Lung (tissue), 12 donors: ENCODE measurements around the gene B3GALT4. TPM values are rescaled to one million over a fixed set of nuclear protein-coding genes. Genes with fewer than 3 reads are reported as not detected.

Experiments
- ATAC-seq: fragments of 200-7000 bp; cut with Tn5 transposase; one replicate; pipeline ENCODE4 v1.9.1; 2020; ENCODE audit warnings: moderate number of reproducible peaks; ENCODE audit not compliant: insufficient read depth, low FRiP score
- DNase-seq, 3 donors: peaks; one replicate each; pipeline ENCODE4 v3.0.0-alpha.2; 2013 to 2017
- H3K27ac ChIP-seq, 2 donors: one replicate each; pipeline ENCODE4 v1.5.1; 2013; ENCODE audit warnings: mild to moderate bottlenecking in 2 of 2, moderate library complexity in 2 of 2, control low read depth in 1 of 2, inconsistent platforms in 1 of 2, low read depth in 1 of 2, low read length in 1 of 2
- H3K27me3 ChIP-seq, 3 donors: one replicate each; pipeline ENCODE4 v1.5.1; 2013; ENCODE audit warnings: low read length in 2 of 3; ENCODE audit not compliant: control insufficient read depth in 3 of 3, insufficient read depth in 3 of 3
- H3K36me3 ChIP-seq, 4 donors: one replicate each; pipeline ENCODE4 v1.5.1; 2013; ENCODE audit warnings: low read length in 4 of 4, mild to moderate bottlenecking in 1 of 4, moderate library complexity in 1 of 4; ENCODE audit not compliant: control insufficient read depth in 4 of 4, insufficient read depth in 4 of 4
- H3K4me1 ChIP-seq, 5 donors: one replicate each; pipeline ENCODE4 v1.5.1; 2013; ENCODE audit warnings: low read length in 5 of 5, mild to moderate bottlenecking in 2 of 5, moderate library complexity in 1 of 5; ENCODE audit not compliant: control insufficient read depth in 5 of 5, insufficient read depth in 5 of 5
- H3K4me3 ChIP-seq: one replicate; pipeline ENCODE4 v1.5.1; 2013; ENCODE audit warnings: mild to moderate bottlenecking, control low read depth, moderate library complexity
- H3K9ac ChIP-seq, 2 donors: one replicate each; pipeline ENCODE4 v1.5.1; 2013; ENCODE audit warnings: low read length in 2 of 2, control low read depth in 1 of 2; ENCODE audit not compliant: insufficient read depth in 1 of 2
- H3K9me3 ChIP-seq, 4 donors: one replicate each; pipeline ENCODE4 v1.5.1; 2013; ENCODE audit warnings: low read length in 3 of 4, mild to moderate bottlenecking in 1 of 4, moderate library complexity in 1 of 4; ENCODE audit not compliant: control insufficient read depth in 4 of 4, insufficient read depth in 3 of 4
- CTCF ChIP-seq: IDR thresholded peaks from 2 replicates; pipeline ENCODE4 v1.5.1; 2012; ENCODE audit warnings: mild to moderate bottlenecking; ENCODE audit errors: control extremely low read depth, extremely low read depth
- WGBS, 2 donors: extraction: QIAGEN DNeasy Blood & Tissue Kit; methylation state at CpG; one replicate each; pipeline ENCODE4 v1.1.7; 2013; 5-methylcytosine and 5-hydroxymethylcytosine counted together
- polyA plus RNA-seq, 2 donors: library from polyadenylated mRNA; stranded (reverse); fragments of 200-250 nt; gene quantifications; one replicate each; pipeline ENCODE4 v1.2.1, GENCODE V29; 2013
- total RNA-seq, 2 donors: library from RNA; depleted of rRNA in 1 of 2; stranded (reverse); fragments of >200 nt in 1 of 2; gene quantifications; one replicate each; pipeline ENCODE4 v1.2.1, GENCODE V29; 2014 to 2021
- donor health status: control.
- donor health status: control.
- donor health status: Bipolar disorder and iron deficiency.
- donor health status: healthy.
- donor health status: DM: yes; HTN: yes; CAD: no.

Gene B3GALT4
- total and polyA plus RNA-seq, 4 donors = 6.8 to 19.0 (median 14.0) TPM

- H3K27me3 ChIP-seq = no peaks in the 10 kb centered on the region
- peak overlapping the region; percentile 43 for H3K4me3 ChIP-seq
- H3K9me3 ChIP-seq = no peaks in the 10 kb centered on the region
- ATAC-seq (peak; percentile 80), DNase-seq (peak; percentile 92 to 95 (median 94))
- TF ChIP-seq CTCF = peak; percentile 64
- peaks cover 0 to 29% (median 18%) of the 10 kb centered on the region in 4 donors for H3K36me3 ChIP-seq
- H3K27ac ChIP-seq = peak overlapping the region; percentile 96 to 98
- WGBS, 2 donors = 0% methylated on average over 54 of the region's 54 CpGs
- H3K9ac ChIP-seq = peak overlapping the region; percentile 63 to 84
- peaks cover 0 to 12% (median 0%) of the 10 kb centered on the region in 5 donors for H3K4me1 ChIP-seq
Measured at GRCh38 chr6:33299237-33299944, 22.5 kb downstream of the B3GALT4 start.

- WGBS, 2 donors = 93 to 95% methylated on average over 3 of the region's 3 CpGs
- ATAC-seq = no peak
- H3K4me1 ChIP-seq = peaks cover 0 to 11% (median 0%) of the 10 kb centered on the region in 5 donors
Measured at GRCh38 chr6:33301877-33302276, 25.0 kb downstream of the B3GALT4 start.

GRCh38 chr6:33304216-33304615, 27.3 kb downstream of the B3GALT4 start:
- 94 to 95% methylated on average over 16 of the region's 16 CpGs for WGBS, 2 donors
- H3K36me3 ChIP-seq = peaks cover 0 to 35% (median 15%) of the 10 kb centered on the region in 4 donors
- ATAC-seq = no peak
- DNase-seq = no peak
- H3K9me3 ChIP-seq = no peaks in the 10 kb centered on the region
- no peak overlapping the region for H3K4me3 ChIP-seq
- H3K27me3 ChIP-seq = no peaks in the 10 kb centered on the region
- peak overlapping the region in 1 of 2 donors; percentile 10 for H3K27ac ChIP-seq
- H3K9ac ChIP-seq = no peak overlapping the region
- peaks cover 0 to 5% (median 0%) of the 10 kb centered on the region in 5 donors for H3K4me1 ChIP-seq
- no peak for TF ChIP-seq CTCF

More at GRCh38 chr6:33301877-33302276, 25.0 kb downstream of the B3GALT4 start:
- H3K9me3 ChIP-seq = no peaks in the 10 kb centered on the region
- no peak overlapping the region for H3K4me3 ChIP-seq
- no peak for DNase-seq
- peaks cover 0 to 31% (median 15%) of the 10 kb centered on the region in 4 donors for H3K36me3 ChIP-seq
- no peak overlapping the region for H3K27ac ChIP-seq
- no peak overlapping the region for H3K9ac ChIP-seq
- H3K27me3 ChIP-seq = no peaks in the 10 kb centered on the region
- no peak for TF ChIP-seq CTCF
